Retina (tissue), 1 donor: ENCODE measurements around the gene SEC24C.

Experiments
- DNase-seq: peaks from one replicate; pipeline ENCODE4 v3.0.0-alpha.2; 2016

SEC24C gene

DNA sequence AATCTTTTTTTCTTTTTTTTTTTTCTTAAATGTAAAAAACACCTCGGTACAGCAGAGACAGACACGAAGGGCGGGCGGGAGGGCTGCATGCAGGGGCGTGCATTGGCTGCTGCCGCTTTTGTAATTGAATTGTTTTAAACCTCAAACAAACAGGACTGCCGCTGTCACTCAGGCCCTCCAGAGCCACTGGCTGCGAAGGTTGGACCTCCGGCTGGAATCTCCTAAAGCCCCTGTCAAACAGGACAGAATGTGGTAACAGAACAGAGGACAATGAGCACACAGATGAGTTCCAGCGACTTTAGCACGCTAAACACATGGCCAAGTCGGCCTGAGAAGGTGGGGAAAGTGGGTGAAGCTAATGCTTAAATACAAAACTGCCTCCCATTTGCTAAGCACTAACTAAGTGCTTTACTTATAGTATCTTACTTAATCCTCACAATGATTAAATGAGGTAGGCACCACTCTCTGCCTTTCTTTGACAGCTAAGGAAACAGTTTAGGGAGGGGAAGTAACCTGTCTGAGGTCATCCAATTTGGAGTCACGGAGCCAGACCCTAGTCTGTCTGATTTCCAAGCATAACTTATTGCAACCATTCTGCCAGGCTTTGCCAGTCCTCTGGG lies 70.2 kb downstream of the SEC24C start:
- DNase-seq: no peak

DNA sequence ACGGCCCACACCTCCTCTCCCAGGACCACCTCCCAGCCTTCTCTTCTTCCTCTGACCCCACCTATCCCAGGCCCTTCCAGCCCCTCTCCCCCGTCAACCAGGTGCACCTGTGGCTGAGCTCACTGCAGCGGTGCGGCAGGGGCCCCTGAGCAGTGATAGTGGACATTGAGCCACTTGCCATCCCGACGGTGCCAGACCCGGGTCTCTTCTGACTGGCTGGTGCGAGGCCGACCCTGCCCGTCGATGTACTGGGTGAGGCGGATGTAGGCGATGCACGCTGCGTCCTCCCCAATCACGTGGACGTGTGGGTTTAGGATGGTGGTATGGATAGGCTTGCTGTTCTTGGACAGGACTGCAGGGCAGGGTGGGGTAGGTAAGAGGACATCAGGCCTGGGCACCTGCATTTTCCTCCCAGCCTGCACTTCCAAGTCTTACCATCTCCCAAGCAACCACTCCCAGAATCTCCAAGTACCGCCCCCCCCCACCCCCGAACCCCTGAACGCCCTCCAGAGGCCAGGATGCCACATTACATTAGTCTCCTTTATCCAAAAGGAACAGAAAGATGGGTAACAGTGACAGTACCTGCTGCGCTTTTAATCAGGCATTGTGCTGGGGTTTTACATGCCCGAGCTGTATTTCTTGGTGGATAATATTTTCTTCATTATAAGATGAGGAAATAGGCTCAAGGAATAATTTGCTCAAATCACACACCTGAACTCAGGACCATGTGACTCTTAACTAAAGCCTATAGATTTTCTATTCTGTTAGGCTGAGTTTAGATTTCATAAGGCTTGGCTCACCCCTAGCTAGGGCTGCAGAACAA lies 70.9 kb downstream of the SEC24C start:
- DNase-seq: no peak

DNA sequence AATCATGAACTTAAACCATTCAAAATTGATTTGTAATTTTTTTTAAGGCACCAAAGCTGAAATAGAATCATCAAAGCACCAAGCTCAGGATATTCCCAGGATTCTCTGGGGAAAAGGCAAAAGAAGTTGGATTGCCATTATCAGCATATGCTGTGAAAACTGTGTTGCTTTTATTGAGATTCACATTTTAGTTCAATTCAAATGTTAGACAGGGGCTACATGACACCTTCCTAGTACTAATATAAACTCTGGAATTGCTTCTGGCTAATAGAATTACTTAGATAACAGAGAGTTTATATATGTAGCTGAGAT lies 71.5 kb downstream of the SEC24C start:
- no peak for DNase-seq

DNA sequence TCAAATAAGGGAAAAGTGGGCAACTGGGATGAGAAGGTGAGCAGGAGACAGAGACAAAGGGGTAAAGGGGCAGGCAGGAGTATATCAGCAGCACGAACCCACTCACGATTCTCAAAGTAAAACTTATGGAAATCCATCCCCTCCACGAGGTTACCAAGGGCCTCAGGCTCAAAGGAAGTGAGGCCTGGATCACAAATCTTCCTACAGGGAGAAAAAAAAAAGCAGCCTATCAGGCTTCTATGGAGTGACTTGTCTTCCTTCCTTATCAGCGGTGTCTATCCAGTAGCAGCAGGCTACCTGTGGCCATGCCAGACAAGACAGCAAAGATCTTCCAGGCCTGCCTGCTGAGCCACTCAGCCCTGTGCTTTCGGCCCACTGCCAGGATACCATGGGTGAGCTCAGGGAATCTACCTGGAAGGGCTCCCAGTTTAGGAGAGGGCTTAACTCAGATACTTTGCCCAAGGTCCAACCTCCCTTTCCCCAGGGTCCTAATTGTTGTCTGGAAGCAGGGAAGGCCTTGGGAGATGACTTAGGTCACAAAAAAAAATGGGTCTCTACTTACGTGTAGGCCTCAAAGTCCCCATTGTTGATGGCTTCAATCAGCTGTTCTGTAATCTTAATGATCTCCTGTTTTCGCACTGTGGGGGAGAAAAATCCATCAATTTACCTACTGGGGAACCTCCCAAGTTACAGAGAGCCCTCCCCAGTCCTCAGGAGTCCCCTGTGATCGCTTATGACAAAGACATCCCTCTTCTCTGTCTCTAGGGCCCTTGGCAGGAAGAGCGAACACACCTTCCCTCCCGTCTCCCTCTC lies 73.0 kb downstream of the SEC24C start:
- DNase-seq: no peak

DNA sequence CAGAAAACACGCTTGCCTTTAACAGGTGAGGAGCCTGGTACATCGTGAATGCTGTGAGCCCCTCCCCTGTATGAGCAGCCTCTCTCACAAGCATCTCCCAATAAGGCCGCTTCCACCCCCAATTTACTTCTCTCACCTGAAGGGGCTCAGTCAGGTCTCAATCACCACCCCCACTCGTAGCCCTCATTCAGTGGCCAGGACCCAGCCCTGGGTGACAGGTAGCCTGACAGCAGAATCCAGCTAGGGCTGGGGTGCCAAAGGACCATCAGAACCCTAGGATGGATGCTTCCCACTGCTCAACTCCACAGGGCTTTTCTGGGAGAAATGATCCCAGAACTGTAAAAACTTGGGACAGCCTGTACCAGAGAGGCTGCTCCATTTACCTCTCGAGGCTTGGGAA lies 73.7 kb downstream of the SEC24C start:
- no peak for DNase-seq

DNA sequence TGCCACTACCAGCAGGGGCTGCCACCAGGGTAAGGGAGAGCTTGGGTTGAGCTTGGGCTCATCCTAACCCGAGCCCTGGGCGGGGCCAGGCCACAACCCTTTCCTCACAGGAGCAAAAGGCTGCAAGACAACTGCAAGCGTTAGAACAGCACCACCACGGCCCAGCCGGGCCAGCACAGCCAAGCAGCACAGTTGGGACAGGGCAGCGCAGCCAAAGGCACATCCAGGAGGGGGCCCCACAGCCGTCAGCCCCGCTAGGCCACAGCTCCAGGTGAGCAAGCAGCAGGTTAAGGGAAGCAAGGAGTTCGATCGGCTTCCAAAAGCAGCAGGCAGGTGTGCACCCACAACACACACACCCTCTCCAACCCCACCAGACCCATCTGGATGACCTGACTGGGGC lies 74.2 kb downstream of the SEC24C start:
- DNase-seq: no peak

DNA sequence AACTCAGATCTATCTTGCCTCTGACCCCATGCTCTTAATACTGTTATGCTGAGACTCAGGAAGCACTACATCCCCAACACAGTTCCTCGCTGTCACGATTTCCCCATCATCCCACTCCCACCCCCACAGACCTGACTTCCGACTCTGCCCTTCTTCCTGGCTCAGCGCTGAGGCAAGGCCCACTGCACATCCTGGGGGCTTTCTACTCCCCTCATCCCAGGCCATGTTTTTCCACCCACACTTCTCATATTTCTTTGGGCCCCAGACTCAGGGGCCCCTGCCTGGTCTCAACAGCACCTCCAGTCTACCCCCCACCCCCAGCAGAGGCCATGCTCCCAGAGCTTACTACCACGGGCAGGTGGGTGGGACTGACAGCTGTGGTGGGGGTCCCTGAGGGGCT lies 74.9 kb downstream of the SEC24C start:
- DNase-seq: no peak

DNA sequence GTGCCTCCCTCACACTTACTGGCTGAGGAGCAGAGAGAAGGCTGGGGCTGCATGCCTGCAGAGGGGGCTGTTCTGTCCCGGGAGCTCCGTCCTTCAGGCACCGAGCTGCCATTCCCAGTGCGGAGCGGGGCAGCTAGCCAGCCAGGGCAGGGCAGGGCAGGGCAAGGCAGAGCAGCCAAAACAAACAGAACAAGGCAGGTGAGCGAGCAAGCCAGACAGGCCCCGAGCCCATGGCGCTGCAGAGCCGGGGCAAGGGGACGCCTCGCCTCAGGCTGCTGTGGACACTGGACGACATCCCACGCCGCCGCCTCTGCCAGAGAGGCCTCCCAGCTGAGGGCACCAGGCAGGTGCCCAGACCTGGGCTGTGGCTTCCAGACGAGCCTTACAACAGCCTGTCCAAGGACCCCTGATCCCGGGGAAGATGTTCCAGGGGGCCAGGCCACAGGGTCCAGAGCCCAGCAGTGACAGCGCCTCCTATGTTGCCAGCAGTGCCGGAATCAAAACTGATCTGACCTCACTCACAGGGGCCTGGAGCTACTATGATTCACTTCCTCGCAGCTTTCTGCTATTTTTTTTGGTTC lies 75.4 kb downstream of the SEC24C start:
- DNase-seq: no peak
